ENCODE data around the gene IGF2. TPM values are rescaled to one million over a fixed set of nuclear protein-coding genes. Genes with fewer than 3 reads are reported as not detected.

Gene IGF2
- polyA plus RNA-seq, 1 donor, result 319 TPM

DNA sequence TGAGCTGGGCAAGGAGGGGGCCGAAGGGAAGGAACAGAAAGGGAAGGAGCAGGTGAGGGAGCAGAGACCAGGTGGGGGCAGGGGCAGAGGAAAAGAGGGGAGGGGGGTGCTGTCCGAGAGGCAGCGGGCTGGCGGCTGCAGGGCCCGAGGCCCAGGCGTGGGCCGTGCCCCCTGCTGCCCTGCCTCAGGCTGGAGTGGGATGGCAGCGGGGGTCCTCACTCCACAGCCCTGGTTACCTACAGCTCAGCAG, 2.3 kb downstream of the IGF2 start:
- DNase-seq, result no peak
- WGBS (ENCODE audit: insufficient coverage, low lambda C conversion rate), result no CpG with 5 or more reads among the region's 8 CpGs
- peaks cover 88% of the 10 kb centered on the region for H3K27me3 ChIP-seq (ENCODE audit: control insufficient read depth, insufficient read depth, low read length)
- H3K9me3 ChIP-seq (ENCODE audit: control insufficient read depth, low read depth, low read length), result peaks cover 7% of the 10 kb centered on the region
- no peak overlapping the region for H3K27ac ChIP-seq (ENCODE audit: low read length)
- peaks cover 17% of the 10 kb centered on the region for H3K4me1 ChIP-seq (ENCODE audit: control insufficient read depth, insufficient read depth, low read length)
- H3K36me3 ChIP-seq (ENCODE audit: control insufficient read depth, insufficient read depth, low read length), result peaks cover 6% of the 10 kb centered on the region
- peak overlapping the region; percentile 49 for H3K4me3 ChIP-seq (ENCODE audit: low read length)

DNA sequence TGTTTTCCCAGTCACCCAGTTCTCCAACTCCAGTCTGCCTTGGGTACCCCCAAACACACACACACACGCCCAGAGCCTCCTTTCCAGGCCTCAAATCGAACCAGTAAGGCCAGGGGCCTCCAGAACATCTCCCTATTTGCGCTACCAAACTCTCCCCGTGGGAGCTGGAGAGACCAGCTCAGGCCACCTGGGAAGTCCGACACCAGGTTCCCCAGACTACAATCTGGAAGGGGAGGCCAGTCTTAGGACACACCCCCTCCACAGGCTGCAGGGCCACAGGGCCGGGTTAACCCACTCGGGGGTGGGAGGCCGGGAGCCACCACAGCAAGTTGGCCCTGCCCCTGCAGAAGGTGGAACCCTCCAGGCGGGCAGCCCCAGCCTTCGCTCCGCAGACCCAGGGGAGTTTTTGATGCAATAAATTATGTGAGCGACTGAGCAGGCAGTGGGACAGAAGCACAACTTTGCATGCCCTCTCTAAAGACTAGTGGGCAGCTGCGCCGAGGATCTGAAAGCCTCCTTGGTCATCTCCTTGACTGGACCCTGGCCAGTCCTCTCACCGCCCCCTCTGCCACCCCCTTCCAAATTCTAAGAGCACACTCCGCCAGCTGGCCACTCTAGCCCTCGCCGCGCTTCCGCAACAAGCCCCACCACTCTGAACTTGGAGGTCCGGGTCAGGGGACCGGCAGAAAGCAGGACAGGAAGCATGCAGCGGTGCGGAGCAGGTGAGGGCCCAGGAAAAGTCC, 2.8 kb downstream of the IGF2 start:
- Histone ChIP-seq H3K27ac (ENCODE audit: low read length) (no peak overlapping the region), H3K4me1 (ENCODE audit: control insufficient read depth, insufficient read depth, low read length) (peaks cover 17% of the 10 kb centered on the region), H3K27me3 (ENCODE audit: control insufficient read depth, insufficient read depth, low read length) (peaks cover 83% of the 10 kb centered on the region), H3K9me3 (ENCODE audit: control insufficient read depth, low read depth, low read length) (peaks cover 12% of the 10 kb centered on the region), H3K4me3 (ENCODE audit: low read length) (peak overlapping the region; percentile 49), H3K36me3 (ENCODE audit: control insufficient read depth, insufficient read depth, low read length) (peaks cover 6% of the 10 kb centered on the region)
- no CpG with 5 or more reads among the region's 24 CpGs for WGBS (ENCODE audit: insufficient coverage, low lambda C conversion rate)
- DNase-seq, result no peak

DNA sequence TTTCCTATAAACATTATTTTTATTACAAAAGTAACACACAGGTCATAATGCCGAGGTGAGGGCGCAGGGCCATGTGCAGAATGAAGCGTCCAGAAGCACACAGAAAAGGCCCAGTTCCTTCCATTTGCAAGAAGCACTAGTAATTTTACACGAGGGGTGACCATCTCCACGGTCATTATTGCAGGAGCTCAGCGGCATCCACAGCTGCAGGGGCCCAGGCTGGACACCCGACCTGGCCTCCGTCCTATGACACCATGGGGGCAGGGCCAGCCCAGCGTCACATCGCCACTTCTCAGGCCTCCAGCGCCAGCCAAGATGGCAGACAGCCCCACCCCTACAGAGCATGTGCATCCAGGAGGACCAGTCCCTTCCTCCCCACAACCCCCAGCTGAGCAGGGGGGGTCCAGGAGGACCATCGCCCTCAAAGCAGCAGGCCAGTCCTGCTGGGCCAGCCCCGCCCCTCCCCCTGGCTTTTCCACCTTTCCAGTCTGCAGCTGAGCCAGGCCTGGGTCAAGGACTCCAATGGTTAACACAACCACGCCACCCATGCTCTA, 3.5 kb downstream of the IGF2 start:
- Histone ChIP-seq H3K4me1 (ENCODE audit: control insufficient read depth, insufficient read depth, low read length) (peaks cover 14% of the 10 kb centered on the region), H3K27me3 (ENCODE audit: control insufficient read depth, insufficient read depth, low read length) (peaks cover 76% of the 10 kb centered on the region), H3K9me3 (ENCODE audit: control insufficient read depth, low read depth, low read length) (peaks cover 14% of the 10 kb centered on the region), H3K36me3 (ENCODE audit: control insufficient read depth, insufficient read depth, low read length) (peaks cover 6% of the 10 kb centered on the region), H3K27ac (ENCODE audit: low read length) (no peak overlapping the region), H3K4me3 (ENCODE audit: low read length) (peak overlapping the region; percentile 49)
- DNase-seq, result no peak
- WGBS (ENCODE audit: insufficient coverage, low lambda C conversion rate), result no CpG with 5 or more reads among the region's 14 CpGs

GRCh38 chr11:2135018-2135569, 4.1 kb downstream of the IGF2 start:
- peaks cover 6% of the 10 kb centered on the region for H3K36me3 ChIP-seq (ENCODE audit: control insufficient read depth, insufficient read depth, low read length)
- no peak overlapping the region for H3K27ac ChIP-seq (ENCODE audit: low read length)
- peaks cover 71% of the 10 kb centered on the region for H3K27me3 ChIP-seq (ENCODE audit: control insufficient read depth, insufficient read depth, low read length)
- H3K9me3 ChIP-seq (ENCODE audit: control insufficient read depth, low read depth, low read length), result peaks cover 14% of the 10 kb centered on the region
- no CpG with 5 or more reads among the region's 26 CpGs for WGBS (ENCODE audit: insufficient coverage, low lambda C conversion rate)
- no peak for DNase-seq
- no peak overlapping the region for H3K4me3 ChIP-seq (ENCODE audit: low read length)
- peaks cover 14% of the 10 kb centered on the region for H3K4me1 ChIP-seq (ENCODE audit: control insufficient read depth, insufficient read depth, low read length)

GRCh38 chr11:2134022-2135010, 4.9 kb downstream of the IGF2 start:
- Histone ChIP-seq H3K9me3 (ENCODE audit: control insufficient read depth, low read depth, low read length) (peaks cover 14% of the 10 kb centered on the region), H3K27ac (ENCODE audit: low read length) (no peak overlapping the region), H3K27me3 (ENCODE audit: control insufficient read depth, insufficient read depth, low read length) (peaks cover 65% of the 10 kb centered on the region), H3K36me3 (ENCODE audit: control insufficient read depth, insufficient read depth, low read length) (peaks cover 6% of the 10 kb centered on the region), H3K4me3 (ENCODE audit: low read length) (no peak overlapping the region), H3K4me1 (ENCODE audit: control insufficient read depth, insufficient read depth, low read length) (peaks cover 14% of the 10 kb centered on the region)
- peak in 1 of 2 donors; percentile 43 for DNase-seq
- WGBS (ENCODE audit: insufficient coverage, low lambda C conversion rate), result no CpG with 5 or more reads among the region's 19 CpGs

GRCh38 chr11:2133241-2134021, 5.8 kb downstream of the IGF2 start:
- WGBS (ENCODE audit: insufficient coverage, low lambda C conversion rate), result no CpG with 5 or more reads among the region's 33 CpGs
- Histone ChIP-seq H3K27me3 (ENCODE audit: control insufficient read depth, insufficient read depth, low read length) (peaks cover 62% of the 10 kb centered on the region), H3K4me1 (ENCODE audit: control insufficient read depth, insufficient read depth, low read length) (peaks cover 14% of the 10 kb centered on the region), H3K9me3 (ENCODE audit: control insufficient read depth, low read depth, low read length) (peaks cover 14% of the 10 kb centered on the region), H3K36me3 (ENCODE audit: control insufficient read depth, insufficient read depth, low read length) (peaks cover 6% of the 10 kb centered on the region), H3K27ac (ENCODE audit: low read length) (no peak overlapping the region), H3K4me3 (ENCODE audit: low read length) (no peak overlapping the region)
- no peak for DNase-seq

DNA sequence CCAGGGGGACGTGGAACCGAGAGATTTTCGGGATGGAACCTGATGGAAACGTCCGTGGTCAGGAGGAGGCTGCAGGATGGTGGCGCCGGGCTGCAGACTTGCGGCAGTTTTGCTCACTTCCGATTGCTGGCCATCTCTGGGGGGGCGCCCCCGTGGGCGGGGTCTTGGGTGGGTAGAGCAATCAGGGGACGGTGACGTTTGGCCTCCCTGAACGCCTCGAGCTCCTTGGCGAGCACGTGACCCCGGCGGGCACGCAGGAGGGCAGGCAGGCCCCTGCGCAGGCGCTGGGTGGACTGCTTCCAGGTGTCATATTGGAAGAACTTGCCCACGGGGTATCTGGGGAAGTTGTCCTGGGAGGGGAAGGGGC, 6.3 kb downstream of the IGF2 start:
- Histone ChIP-seq H3K4me3 (ENCODE audit: low read length) (no peak overlapping the region), H3K27me3 (ENCODE audit: control insufficient read depth, insufficient read depth, low read length) (peaks cover 56% of the 10 kb centered on the region), H3K27ac (ENCODE audit: low read length) (no peak overlapping the region), H3K36me3 (ENCODE audit: control insufficient read depth, insufficient read depth, low read length) (peaks cover 6% of the 10 kb centered on the region), H3K4me1 (ENCODE audit: control insufficient read depth, insufficient read depth, low read length) (peaks cover 14% of the 10 kb centered on the region), H3K9me3 (ENCODE audit: control insufficient read depth, low read depth, low read length) (peaks cover 14% of the 10 kb centered on the region)
- no peak for DNase-seq
- WGBS (ENCODE audit: insufficient coverage, low lambda C conversion rate), result no CpG with 5 or more reads among the region's 24 CpGs

- 83% methylated on average over 1 of the region's 6 CpGs for WGBS (ENCODE audit: insufficient coverage, low lambda C conversion rate)
- no peak overlapping the region for H3K27ac ChIP-seq (ENCODE audit: low read length)
- DNase-seq, result no peak
Measured at GRCh38 chr11:2132246-2132645, 6.9 kb downstream of the IGF2 start.

GRCh38 chr11:2131371-2132236, 7.6 kb downstream of the IGF2 start:
- no peak overlapping the region for H3K4me3 ChIP-seq (ENCODE audit: low read length)
- no CpG with 5 or more reads among the region's 28 CpGs for WGBS (ENCODE audit: insufficient coverage, low lambda C conversion rate)
- peaks cover 44% of the 10 kb centered on the region for H3K27me3 ChIP-seq (ENCODE audit: control insufficient read depth, insufficient read depth, low read length)
- H3K36me3 ChIP-seq (ENCODE audit: control insufficient read depth, insufficient read depth, low read length), result peaks cover 6% of the 10 kb centered on the region
- H3K9me3 ChIP-seq (ENCODE audit: control insufficient read depth, low read depth, low read length), result peaks cover 9% of the 10 kb centered on the region
- no peak for DNase-seq
- peaks cover 14% of the 10 kb centered on the region for H3K4me1 ChIP-seq (ENCODE audit: control insufficient read depth, insufficient read depth, low read length)
- H3K27ac ChIP-seq (ENCODE audit: low read length), result no peak overlapping the region

More at GRCh38 chr11:2132246-2132645, 6.9 kb downstream of the IGF2 start:
- H3K4me1 ChIP-seq (ENCODE audit: control insufficient read depth, insufficient read depth, low read length), result peaks cover 14% of the 10 kb centered on the region
- H3K36me3 ChIP-seq (ENCODE audit: control insufficient read depth, insufficient read depth, low read length), result peaks cover 6% of the 10 kb centered on the region
- peaks cover 50% of the 10 kb centered on the region for H3K27me3 ChIP-seq (ENCODE audit: control insufficient read depth, insufficient read depth, low read length)
- no peak overlapping the region for H3K4me3 ChIP-seq (ENCODE audit: low read length)
- peaks cover 9% of the 10 kb centered on the region for H3K9me3 ChIP-seq (ENCODE audit: control insufficient read depth, low read depth, low read length)
